Non-pigmented ciliary epithelial cell (primary cell): ENCODE results near the gene MN1.

Experiments
- DNase-seq: peaks from one replicate; pipeline ENCODE4 v3.0.0-alpha.2; 2010; ENCODE audit warnings: low read depth

MN1 gene

GRCh38 chr22:27716074-27716473, 85.5 kb downstream of the MN1 start:
- no peak for DNase-seq

DNA sequence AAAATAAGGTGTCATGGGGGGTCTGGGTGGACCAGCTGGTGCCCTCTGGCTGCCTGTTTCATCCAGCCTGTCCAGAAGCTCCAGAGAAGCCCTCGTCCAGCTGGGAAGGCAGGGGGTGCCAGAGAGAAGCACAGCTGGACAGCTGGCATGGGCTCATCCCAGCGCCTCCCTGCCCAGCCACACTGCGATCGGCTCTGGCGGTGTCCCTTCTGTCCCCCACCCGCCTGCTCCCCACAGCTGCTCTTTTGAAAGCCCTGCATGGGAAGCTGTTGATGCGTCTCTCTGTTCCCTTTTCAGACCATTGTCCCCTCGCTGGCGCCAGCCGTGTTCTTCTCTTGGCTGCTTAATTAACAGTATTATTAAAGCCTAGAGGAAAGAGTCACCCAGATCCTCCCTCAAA, 86.5 kb downstream of the MN1 start:
- DNase-seq: no peak

- no peak for DNase-seq
Observed at GRCh38 chr22:27714068-27714467, 87.5 kb downstream of the MN1 start.

DNA sequence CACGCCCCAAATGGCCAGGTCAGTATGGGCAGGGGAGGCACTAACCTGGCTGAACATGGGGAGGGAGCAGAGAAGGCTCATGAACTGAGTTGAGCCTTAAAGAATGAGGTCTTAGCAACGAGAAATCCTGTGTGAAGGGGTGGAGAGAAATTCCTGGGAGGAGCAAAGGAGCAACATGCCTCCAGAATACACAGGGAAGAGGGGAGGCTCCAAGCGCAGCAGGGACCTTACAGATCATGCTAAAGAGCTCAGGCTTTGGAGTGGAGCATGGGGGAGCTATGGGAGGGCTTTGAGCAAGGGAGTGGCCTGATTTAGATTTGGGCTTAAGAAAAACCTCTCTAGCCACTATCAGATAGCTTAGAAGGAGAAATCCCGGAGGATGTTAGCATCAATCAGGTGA, 88.1 kb downstream of the MN1 start:
- DNase-seq: no peak

DNA sequence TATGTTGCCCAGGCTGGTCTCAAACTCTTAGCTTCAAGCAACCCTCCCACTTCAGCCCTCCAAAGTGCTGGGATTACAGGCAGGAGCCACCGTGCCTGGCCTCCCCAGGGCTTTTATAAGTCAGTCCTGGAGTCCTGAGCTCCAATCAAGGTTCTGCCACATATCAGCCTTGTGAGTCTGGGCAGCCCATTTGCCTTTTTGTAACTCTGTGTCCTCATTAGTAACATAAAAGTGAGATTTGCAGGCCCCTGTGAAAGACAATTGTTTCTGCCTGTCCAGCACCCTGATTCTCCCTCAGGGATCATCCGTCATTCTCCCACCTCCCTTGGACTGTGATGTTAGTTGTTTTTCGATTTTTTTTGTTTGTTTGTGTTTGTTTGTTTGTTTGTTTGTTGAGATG, 89.8 kb downstream of the MN1 start:
- no peak for DNase-seq

GRCh38 chr22:27711012-27711411, 90.5 kb downstream of the MN1 start:
- no peak for DNase-seq

- no peak for DNase-seq
Observed at GRCh38 chr22:27709919-27710675, 91.5 kb downstream of the MN1 start.

DNA sequence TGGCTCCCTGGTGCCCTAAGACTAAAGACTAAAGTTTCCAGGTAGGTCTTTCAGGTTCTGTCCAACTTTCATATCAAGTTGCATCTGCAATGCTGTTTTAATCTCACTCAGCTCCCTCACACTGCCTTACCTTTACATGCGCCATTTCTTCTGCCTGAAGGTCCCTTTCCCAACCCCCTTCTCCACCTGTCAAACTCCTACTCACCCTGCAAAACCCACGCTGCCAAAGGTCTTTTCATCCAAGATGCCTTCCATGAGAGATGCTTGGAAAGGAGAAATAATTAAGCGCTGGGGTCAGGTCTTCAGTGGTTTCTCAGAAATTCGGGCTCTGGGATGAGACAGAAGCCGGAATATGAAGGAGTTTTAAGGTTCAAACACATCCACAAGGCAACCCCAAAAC, 95.1 kb downstream of the MN1 start:
- no peak for DNase-seq

- DNase-seq: no peak
Observed at GRCh38 chr22:27705408-27706080, 96.0 kb downstream of the MN1 start.

- no peak for DNase-seq
Observed at GRCh38 chr22:27704581-27704980, 97.0 kb downstream of the MN1 start.

GRCh38 chr22:27699383-27700019, 102.1 kb downstream of the MN1 start:
- no peak for DNase-seq

- no peak for DNase-seq
Observed at GRCh38 chr22:27698813-27699212, 102.7 kb downstream of the MN1 start.
